Spleen (tissue), 11 donors: ENCODE measurements around the gene ZNF575. TPM values are rescaled to one million over a fixed set of nuclear protein-coding genes. Genes with fewer than 3 reads are reported as not detected.

ENCODE experiments used
- DNase-seq: peaks from one replicate; pipeline ENCODE4 v3.0.0-alpha.2; 2020
- H3K27ac ChIP-seq, 8 donors: fragments of 200-600 bp; sonication (generic) in 7 of 8; 1 replicate in 4 of 8; 2 replicates in 4 of 8; pipeline versions ENCODE4 v1.5.0 to v1.8.0; 2016 to 2021; ENCODE audit warnings: inconsistent platforms in 4 of 8, mild to moderate bottlenecking in 4 of 8, moderate library complexity in 1 of 8
- H3K27me3 ChIP-seq, 7 donors: fragments of 200-600 bp; sonication (generic) in 6 of 7; replicated peaks in 1 of 7; 1 replicate in 4 of 7; 2 replicates in 3 of 7; pipeline versions ENCODE4 v1.5.0 to v1.8.0; 2016 to 2021; ENCODE audit warnings: inconsistent platforms in 3 of 7, mild to moderate bottlenecking in 1 of 7
- H3K36me3 ChIP-seq, 6 donors: fragments of 200-600 bp; sonication (generic) in 5 of 6; 1 replicate in 4 of 6; 2 replicates in 2 of 6; pipeline versions ENCODE4 v1.5.0 to v1.8.0; 2016 to 2021; ENCODE audit warnings: inconsistent platforms in 2 of 6
- H3K4me1 ChIP-seq, 6 donors: fragments of 200-600 bp; sonication (generic) in 5 of 6; 1 replicate in 3 of 6; 2 replicates in 3 of 6; pipeline versions ENCODE4 v1.5.0 to v1.8.0; 2016 to 2021; ENCODE audit warnings: inconsistent platforms in 3 of 6
- H3K4me3 ChIP-seq, 8 donors: fragments of 200-600 bp; sonication (generic) in 7 of 8; 1 replicate in 4 of 8; 2 replicates in 4 of 8; pipeline versions ENCODE4 v1.5.0 to v1.8.0; 2016 to 2021; ENCODE audit warnings: inconsistent platforms in 4 of 8, mild to moderate bottlenecking in 4 of 8, moderate library complexity in 2 of 8
- H3K9me3 ChIP-seq, 8 donors: fragments of 200-600 bp; sonication (generic) in 7 of 8; 1 replicate in 4 of 8; 2 replicates in 4 of 8; pipeline versions ENCODE4 v1.5.0 to v1.8.0; 2016 to 2021; ENCODE audit warnings: inconsistent platforms in 4 of 8
- POLR2A ChIP-seq, 3 donors: fragments of 450-650 bp; IDR thresholded peaks; one replicate each; pipeline ENCODE4 v1.5.1; 2017; ENCODE audit warnings: antibody characterized with exemption in 3 of 3, mild to moderate bottlenecking in 1 of 3
- POLR2AphosphoS5 ChIP-seq, 3 donors: sonication (generic); formaldehyde crosslinking; IDR thresholded peaks; one replicate each; pipeline ENCODE4 v1.5.1; 2017; ENCODE audit warnings: antibody characterized with exemption in 3 of 3
- WGBS, 5 donors: extraction: QIAGEN DNeasy Blood & Tissue Kit in 3 of 5; methylation state at CpG; one replicate each; pipeline versions ENCODE4 v1.1.5 to v1.1.7; 2013 to 2018; 5-methylcytosine and 5-hydroxymethylcytosine counted together
- intact Hi-C: fragments of 100-400 bp; cut with DNase I; formaldehyde crosslinking; loops from one replicate; pipeline ENCODE4 v1.15.0; 2023; ENCODE audit warnings: low total_unique reads
- polyA plus RNA-seq, 3 donors: library from polyadenylated mRNA; stranded (reverse); fragments of 200-250 nt; gene quantifications; one replicate each; pipeline ENCODE4 v1.2.1, GENCODE V29; 2013
- total RNA-seq, 7 donors: library from RNA; depleted of rRNA in 3 of 7; stranded (reverse); fragments of >200 nt in 3 of 7; fragmentation: NEBNext Ultra II Directional in 4 of 7; extraction: Animal tissue kit (Norgen Biotek cat#: 25700) in 4 of 7; gene quantifications; one replicate each; pipeline versions ENCODE4 v1.1.0 to v1.2.1, GENCODE V29; 2016 to 2021
- TF ChIP-seq, protein P1 (sequence below), 11 experiments: fragments of 200-600 bp in 7 of 11; fragments of 450-650 bp in 4 of 11; sonication (generic) in 4 of 11; IDR thresholded peaks in 8 of 11; conservative IDR thresholded peaks in 3 of 11; 1 replicate in 7 of 11; 2 replicates in 4 of 11; pipeline versions ENCODE4 v1.4.0 to v1.8.0; 2016 to 2021; ENCODE audit warnings: antibody characterized with exemption in 11 of 11, inconsistent platforms in 4 of 11, mild to moderate bottlenecking in 1 of 11
- donor health status: healthy with polysubstance abuse.
- donor health status: DM: no; HTN: no; CAD: no; lungs with moderate emphysema.
- donor health status: DM: no; HTN: no; CAD: no.
- donor health status: Bipolar disorder and iron deficiency.
- donor health status: healthy.
- donor health status: DM: no; HTN: no; CAD: no.
- donor health status: DM: yes; HTN: yes; CAD: no.

ZNF575 gene
- total and polyA plus RNA-seq, 10 donors: 0.82 to 4.3 (median 2.1) TPM; not detected in 2

DNA sequence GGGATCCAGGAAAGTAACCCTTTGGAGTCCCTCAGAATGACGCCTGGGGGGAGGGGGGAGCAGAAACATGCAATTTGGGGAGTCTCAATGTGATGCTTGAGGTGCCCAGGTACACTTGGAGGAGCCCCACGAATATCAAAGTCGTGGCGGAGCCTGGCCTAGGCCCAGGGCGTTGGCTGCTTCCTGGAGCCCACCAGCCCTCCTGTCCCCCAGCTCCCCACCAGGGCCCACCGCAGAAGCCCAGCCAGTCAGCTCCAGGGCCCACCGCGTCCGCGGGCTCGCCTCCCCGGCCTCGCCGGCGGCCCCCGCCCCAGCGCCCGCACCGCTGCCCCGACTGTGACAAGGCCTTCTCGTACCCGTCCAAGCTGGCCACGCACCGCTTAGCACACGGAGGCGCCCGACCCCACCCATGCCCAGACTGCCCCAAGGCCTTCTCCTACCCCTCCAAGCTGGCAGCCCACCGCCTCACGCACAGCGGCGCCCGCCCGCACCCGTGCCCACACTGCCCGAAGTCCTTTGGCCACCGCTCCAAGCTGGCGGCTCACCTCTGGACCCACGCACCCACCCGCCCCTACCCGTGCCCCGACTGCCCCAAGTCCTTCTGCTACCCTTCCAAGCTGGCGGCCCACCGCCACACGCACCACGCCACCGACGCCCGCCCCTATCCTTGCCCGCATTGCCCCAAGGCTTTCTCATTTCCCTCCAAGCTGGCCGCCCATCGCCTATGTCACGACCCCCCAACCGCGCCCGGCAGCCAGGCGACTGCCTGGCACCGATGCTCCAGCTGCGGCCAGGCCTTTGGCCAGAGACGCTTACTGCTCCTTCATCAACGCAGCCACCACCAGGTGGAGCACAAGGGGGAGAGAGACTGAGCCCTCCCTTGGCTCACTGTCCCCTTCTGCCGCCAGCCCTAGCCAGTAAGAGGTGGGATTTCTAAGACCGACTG, 2.1 kb downstream of the ZNF575 start:
- peak overlapping the region in 1 of 8 donors; percentile 90 for H3K4me3 ChIP-seq
- intact Hi-C loops: loop anchor here (10.0 kb wide), 1 partner anchor 50 kb away; no protein-coding TSS in a partner anchor
- H3K4me1 ChIP-seq: peaks cover 7 to 49% (median 30%) of the 10 kb centered on the region in 6 donors
- TF ChIP-seq POLR2A (IDR thresholded peaks at IDR 0.05): no peak
- TF ChIP-seq, protein P1, sequence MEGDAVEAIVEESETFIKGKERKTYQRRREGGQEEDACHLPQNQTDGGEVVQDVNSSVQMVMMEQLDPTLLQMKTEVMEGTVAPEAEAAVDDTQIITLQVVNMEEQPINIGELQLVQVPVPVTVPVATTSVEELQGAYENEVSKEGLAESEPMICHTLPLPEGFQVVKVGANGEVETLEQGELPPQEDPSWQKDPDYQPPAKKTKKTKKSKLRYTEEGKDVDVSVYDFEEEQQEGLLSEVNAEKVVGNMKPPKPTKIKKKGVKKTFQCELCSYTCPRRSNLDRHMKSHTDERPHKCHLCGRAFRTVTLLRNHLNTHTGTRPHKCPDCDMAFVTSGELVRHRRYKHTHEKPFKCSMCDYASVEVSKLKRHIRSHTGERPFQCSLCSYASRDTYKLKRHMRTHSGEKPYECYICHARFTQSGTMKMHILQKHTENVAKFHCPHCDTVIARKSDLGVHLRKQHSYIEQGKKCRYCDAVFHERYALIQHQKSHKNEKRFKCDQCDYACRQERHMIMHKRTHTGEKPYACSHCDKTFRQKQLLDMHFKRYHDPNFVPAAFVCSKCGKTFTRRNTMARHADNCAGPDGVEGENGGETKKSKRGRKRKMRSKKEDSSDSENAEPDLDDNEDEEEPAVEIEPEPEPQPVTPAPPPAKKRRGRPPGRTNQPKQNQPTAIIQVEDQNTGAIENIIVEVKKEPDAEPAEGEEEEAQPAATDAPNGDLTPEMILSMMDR (IDR thresholded peaks at IDR 0.05 in 8 of 11, conservative IDR thresholded peaks at IDR 0.05 in 3 of 11): peak in 10 of 11 experiments; percentile 15 to 65 (median 52)
- peak; percentile 48 to 67 (median 54) for TF ChIP-seq POLR2AphosphoS5 (IDR thresholded peaks at IDR 0.05)
- no peaks in the 10 kb centered on the region for H3K27me3 ChIP-seq
- peaks cover 0 to 37% (median 22%) of the 10 kb centered on the region in 6 donors for H3K36me3 ChIP-seq
- H3K27ac ChIP-seq: peak overlapping the region in 7 of 8 donors; percentile 13 to 95 (median 90)
- peak; percentile 87 for DNase-seq
- 67 to 78% (median 77%) methylated on average over 54 to 62 of the region's 62 CpGs for WGBS, 5 donors
- peaks cover 0 to 17% (median 14%) of the 10 kb centered on the region in 8 donors for H3K9me3 ChIP-seq

DNA sequence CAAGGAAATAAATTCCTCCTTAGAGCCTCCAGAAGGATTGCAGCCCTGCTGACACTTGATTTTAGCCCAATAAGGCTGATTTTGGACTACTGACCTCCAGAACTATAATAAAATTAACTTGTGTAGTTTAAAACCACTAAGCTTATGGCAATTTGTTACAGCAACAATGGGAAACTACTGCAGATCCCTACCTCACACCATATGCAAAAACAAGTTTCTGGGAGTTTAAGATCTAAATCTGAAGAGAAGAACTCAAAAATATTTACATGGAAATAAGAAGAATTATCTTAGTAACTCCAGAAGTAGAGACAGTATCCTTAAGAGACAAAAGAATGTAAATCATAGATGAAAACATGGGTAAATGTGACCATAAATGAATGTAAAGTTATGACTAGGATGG, 5.9 kb downstream of the ZNF575 start:
- H3K9me3 ChIP-seq: peaks cover 0 to 17% (median 14%) of the 10 kb centered on the region in 8 donors
- no peak for DNase-seq
- peaks cover 0 to 18% (median 12%) of the 10 kb centered on the region in 6 donors for H3K4me1 ChIP-seq
- H3K27ac ChIP-seq: no peak overlapping the region
- peaks cover 0 to 75% (median 56%) of the 10 kb centered on the region in 6 donors for H3K36me3 ChIP-seq
- no peaks in the 10 kb centered on the region for H3K27me3 ChIP-seq
- TF ChIP-seq, protein P1 (IDR thresholded peaks at IDR 0.05 in 8 of 11, conservative IDR thresholded peaks at IDR 0.05 in 3 of 11): no peak
- TF ChIP-seq POLR2AphosphoS5 (IDR thresholded peaks at IDR 0.05) (no peak), POLR2A (IDR thresholded peaks at IDR 0.05) (no peak)
- no peak overlapping the region for H3K4me3 ChIP-seq
- intact Hi-C loops: loop anchor here (10.0 kb wide), 1 partner anchor 46 kb away; no protein-coding TSS in a partner anchor

DNA sequence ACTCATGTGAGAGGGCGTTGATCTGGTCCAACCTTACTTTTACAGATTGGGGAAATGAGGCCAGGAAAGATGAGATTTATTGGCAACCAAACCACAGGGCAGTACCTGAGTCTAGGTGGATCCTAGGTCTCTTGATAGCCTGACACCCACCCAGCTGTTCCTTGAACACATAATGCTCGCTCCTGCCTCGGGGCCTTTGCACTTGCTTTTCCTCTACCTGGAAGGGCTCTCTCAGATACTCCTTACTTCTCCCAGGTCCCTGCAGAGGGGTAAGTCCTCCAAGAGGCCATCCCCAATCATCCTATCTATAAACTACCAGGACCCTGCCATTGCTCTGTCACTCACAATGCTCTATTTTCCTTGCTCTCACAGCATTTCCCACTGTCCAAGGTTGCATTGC, 7.4 kb downstream of the ZNF575 start:
- H3K4me3 ChIP-seq: no peak overlapping the region
- no peak for DNase-seq
- peaks cover 0 to 4% (median 2%) of the 10 kb centered on the region in 6 donors for H3K4me1 ChIP-seq
- TF ChIP-seq POLR2AphosphoS5 (IDR thresholded peaks at IDR 0.05) (no peak), POLR2A (IDR thresholded peaks at IDR 0.05) (no peak)
- TF ChIP-seq, protein P1 (IDR thresholded peaks at IDR 0.05 in 8 of 11, conservative IDR thresholded peaks at IDR 0.05 in 3 of 11): no peak
- intact Hi-C loops: no loop called here
- WGBS, 5 donors: 92 to 98% (median 96%) methylated on average over 3 of the region's 3 CpGs
- peaks cover 0 to 17% (median 14%) of the 10 kb centered on the region in 8 donors for H3K9me3 ChIP-seq
- H3K27me3 ChIP-seq: no peaks in the 10 kb centered on the region
- H3K27ac ChIP-seq: no peak overlapping the region
- peaks cover 3 to 90% (median 67%) of the 10 kb centered on the region in 6 donors for H3K36me3 ChIP-seq
